Medulla oblongata (tissue), 1 donor: ENCODE data around the gene BCL2.
"Not testable (repeated sequence)": the region's sequence is repeated elsewhere in the genome, so short reads cannot be mapped to it uniquely, and the experiment has no call there.

Source experiments
- DNase-seq: peaks from one replicate; pipeline ENCODE4 v3.0.0-alpha.2; 2015; ENCODE audit errors: extremely low spot score

Gene BCL2

GRCh38 chr18:63234841-63235240 lies 84.7 kb downstream of the BCL2 start:
- no peak for DNase-seq

- no peak for DNase-seq
These were observed 85.1 kb downstream of the BCL2 start for GRCh38 chr18:63234432-63234831.

- no peak for DNase-seq
These were observed 86.2 kb downstream of the BCL2 start for GRCh38 chr18:63233334-63233733.

GRCh38 chr18:63232826-63233225 lies 86.7 kb downstream of the BCL2 start:
- DNase-seq = no peak

- DNase-seq = no peak
These were observed 89.6 kb downstream of the BCL2 start for GRCh38 chr18:63229971-63230370.

GRCh38 chr18:63225434-63225833 lies 94.1 kb downstream of the BCL2 start:
- DNase-seq = no peak

- DNase-seq = no peak
These were observed 94.9 kb downstream of the BCL2 start for GRCh38 chr18:63224630-63225029.

GRCh38 chr18:63223837-63224236 lies 95.7 kb downstream of the BCL2 start:
- DNase-seq = no peak

- no peak for DNase-seq
These were observed 98.7 kb downstream of the BCL2 start for GRCh38 chr18:63220903-63221302.

- no peak for DNase-seq
These were observed 101.1 kb downstream of the BCL2 start for GRCh38 chr18:63218472-63218871.

GRCh38 chr18:63216516-63217311 lies 102.9 kb downstream of the BCL2 start:
- DNase-seq = no peak

- no peak for DNase-seq
These were observed 105.5 kb downstream of the BCL2 start for GRCh38 chr18:63213936-63214671.

GRCh38 chr18:63213331-63213900 lies 106.2 kb downstream of the BCL2 start:
- DNase-seq = no peak

- DNase-seq = no peak
These were observed 109.0 kb downstream of the BCL2 start for GRCh38 chr18:63210521-63210920.

- no peak for DNase-seq
These were observed 110.9 kb downstream of the BCL2 start for GRCh38 chr18:63208676-63209075.

GRCh38 chr18:63207835-63208234 lies 111.7 kb downstream of the BCL2 start:
- DNase-seq = no peak

GRCh38 chr18:63207143-63207790 lies 112.3 kb downstream of the BCL2 start:
- DNase-seq = no peak

- DNase-seq = no peak
These were observed 113.0 kb downstream of the BCL2 start for GRCh38 chr18:63206433-63207142.

GRCh38 chr18:63205791-63206252 lies 113.7 kb downstream of the BCL2 start:
- no peak for DNase-seq

- no peak for DNase-seq
These were observed 116.1 kb downstream of the BCL2 start for GRCh38 chr18:63203497-63203896.

GRCh38 chr18:63202828-63203227 lies 116.7 kb downstream of the BCL2 start:
- no peak for DNase-seq

GRCh38 chr18:63201456-63201855 lies 118.1 kb downstream of the BCL2 start:
- DNase-seq = not testable (repeated sequence)
